DND-41 (cell line): ENCODE results near the gene WFIKKN2.

Source experiments
- ATAC-seq: fragments of 200-7000 bp; cut with Tn5 transposase; 3 replicates; pipeline ENCODE4 v1.9.1; 2021; ENCODE audit warnings: low read depth; ENCODE audit not compliant: insufficient read depth
- DNase-seq: peaks from one replicate; pipeline ENCODE4 v3.0.0-alpha.2; 2020
- H2AFZ ChIP-seq: 2 replicates; pipeline ENCODE4 v1.6.0; 2012; ENCODE audit warnings: low read depth, low read length
- H3K27ac ChIP-seq: 2 replicates; pipeline ENCODE4 v1.5.1; 2012; ENCODE audit warnings: low read length, inconsistent platforms
- H3K27me3 ChIP-seq: fragments of 200-600 bp; sonication (generic); 2 replicates; pipeline ENCODE4 v1.6.0; 2012; ENCODE audit warnings: low read length, mild to moderate bottlenecking, inconsistent platforms; ENCODE audit not compliant: insufficient read depth, poor library complexity
- H3K36me3 ChIP-seq: 2 replicates; pipeline ENCODE4 v1.5.1; 2012; ENCODE audit warnings: low read length, inconsistent platforms; ENCODE audit not compliant: insufficient read depth
- H3K4me1 ChIP-seq: 2 replicates; pipeline ENCODE4 v1.5.1; 2012; ENCODE audit warnings: mild to moderate bottlenecking, low read length; ENCODE audit not compliant: insufficient read depth
- H3K4me2 ChIP-seq: 2 replicates; pipeline ENCODE4 v1.6.0; 2012; ENCODE audit warnings: mild to moderate bottlenecking, moderate library complexity, low read length, inconsistent platforms; ENCODE audit not compliant: insufficient read depth
- H3K4me3 ChIP-seq, 2 experiments: fragments of 200-600 bp in 1 of 2; shearing (Covaris generic) in 1 of 2; 2 replicates each; pipeline ENCODE4 v1.5.1; 2012 to 2016; ENCODE audit warnings: inconsistent platforms in 2 of 2, low read length in 2 of 2, mild to moderate bottlenecking in 2 of 2, low read depth in 1 of 2, moderate library complexity in 1 of 2
- H3K79me2 ChIP-seq: 2 replicates; pipeline ENCODE4 v1.6.0; 2012; ENCODE audit warnings: low read length, inconsistent platforms; ENCODE audit not compliant: insufficient read depth
- H3K9ac ChIP-seq: 2 replicates; pipeline ENCODE4 v1.6.0; 2012; ENCODE audit warnings: low read depth, mild to moderate bottlenecking, inconsistent platforms, low read length, moderate library complexity
- H3K9me3 ChIP-seq: 2 replicates; pipeline ENCODE4 v1.5.1; 2012; ENCODE audit warnings: low read length, moderate library complexity, mild to moderate bottlenecking, inconsistent platforms; ENCODE audit not compliant: insufficient read depth, severe bottlenecking
- H4K20me1 ChIP-seq: 2 replicates; pipeline ENCODE4 v1.6.0; 2012; ENCODE audit warnings: low read length; ENCODE audit not compliant: insufficient read depth
- EZH2 ChIP-seq: IDR thresholded peaks from 3 replicates; pipeline ENCODE4 v1.6.1; 2012; ENCODE audit warnings: borderline replicate concordance, low read depth, mild to moderate bottlenecking, moderate library complexity, low read length, inconsistent platforms; ENCODE audit not compliant: severe bottlenecking
- TF ChIP-seq, protein P1 (sequence below): IDR thresholded peaks from 2 replicates; pipeline ENCODE4 v1.5.1; 2012; ENCODE audit warnings: borderline replicate concordance, low read length, moderate library complexity, mild to moderate bottlenecking; ENCODE audit not compliant: poor library complexity, severe bottlenecking; ENCODE audit errors: extremely low read depth

WFIKKN2 gene

GRCh38 chr17:50816271-50816670, 19.1 kb upstream of the WFIKKN2 start:
- Histone ChIP-seq H3K4me2 (no peak overlapping the region), H3K36me3 (no peaks in the 10 kb centered on the region), H3K27ac (no peak overlapping the region), H3K27me3 (peaks cover 3% of the 10 kb centered on the region), H3K9me3 (no peaks in the 10 kb centered on the region), H3K4me3 (no peak overlapping the region), H3K4me1 (no peaks in the 10 kb centered on the region), H3K9ac (no peak overlapping the region), H3K79me2 (no peaks in the 10 kb centered on the region), H4K20me1 (no peaks in the 10 kb centered on the region), H2AFZ (no peak overlapping the region)
- ATAC-seq (no peak), DNase-seq (no peak)
- no peak for TF ChIP-seq EZH2
- TF ChIP-seq, protein P1, sequence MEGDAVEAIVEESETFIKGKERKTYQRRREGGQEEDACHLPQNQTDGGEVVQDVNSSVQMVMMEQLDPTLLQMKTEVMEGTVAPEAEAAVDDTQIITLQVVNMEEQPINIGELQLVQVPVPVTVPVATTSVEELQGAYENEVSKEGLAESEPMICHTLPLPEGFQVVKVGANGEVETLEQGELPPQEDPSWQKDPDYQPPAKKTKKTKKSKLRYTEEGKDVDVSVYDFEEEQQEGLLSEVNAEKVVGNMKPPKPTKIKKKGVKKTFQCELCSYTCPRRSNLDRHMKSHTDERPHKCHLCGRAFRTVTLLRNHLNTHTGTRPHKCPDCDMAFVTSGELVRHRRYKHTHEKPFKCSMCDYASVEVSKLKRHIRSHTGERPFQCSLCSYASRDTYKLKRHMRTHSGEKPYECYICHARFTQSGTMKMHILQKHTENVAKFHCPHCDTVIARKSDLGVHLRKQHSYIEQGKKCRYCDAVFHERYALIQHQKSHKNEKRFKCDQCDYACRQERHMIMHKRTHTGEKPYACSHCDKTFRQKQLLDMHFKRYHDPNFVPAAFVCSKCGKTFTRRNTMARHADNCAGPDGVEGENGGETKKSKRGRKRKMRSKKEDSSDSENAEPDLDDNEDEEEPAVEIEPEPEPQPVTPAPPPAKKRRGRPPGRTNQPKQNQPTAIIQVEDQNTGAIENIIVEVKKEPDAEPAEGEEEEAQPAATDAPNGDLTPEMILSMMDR: no peak

DNA sequence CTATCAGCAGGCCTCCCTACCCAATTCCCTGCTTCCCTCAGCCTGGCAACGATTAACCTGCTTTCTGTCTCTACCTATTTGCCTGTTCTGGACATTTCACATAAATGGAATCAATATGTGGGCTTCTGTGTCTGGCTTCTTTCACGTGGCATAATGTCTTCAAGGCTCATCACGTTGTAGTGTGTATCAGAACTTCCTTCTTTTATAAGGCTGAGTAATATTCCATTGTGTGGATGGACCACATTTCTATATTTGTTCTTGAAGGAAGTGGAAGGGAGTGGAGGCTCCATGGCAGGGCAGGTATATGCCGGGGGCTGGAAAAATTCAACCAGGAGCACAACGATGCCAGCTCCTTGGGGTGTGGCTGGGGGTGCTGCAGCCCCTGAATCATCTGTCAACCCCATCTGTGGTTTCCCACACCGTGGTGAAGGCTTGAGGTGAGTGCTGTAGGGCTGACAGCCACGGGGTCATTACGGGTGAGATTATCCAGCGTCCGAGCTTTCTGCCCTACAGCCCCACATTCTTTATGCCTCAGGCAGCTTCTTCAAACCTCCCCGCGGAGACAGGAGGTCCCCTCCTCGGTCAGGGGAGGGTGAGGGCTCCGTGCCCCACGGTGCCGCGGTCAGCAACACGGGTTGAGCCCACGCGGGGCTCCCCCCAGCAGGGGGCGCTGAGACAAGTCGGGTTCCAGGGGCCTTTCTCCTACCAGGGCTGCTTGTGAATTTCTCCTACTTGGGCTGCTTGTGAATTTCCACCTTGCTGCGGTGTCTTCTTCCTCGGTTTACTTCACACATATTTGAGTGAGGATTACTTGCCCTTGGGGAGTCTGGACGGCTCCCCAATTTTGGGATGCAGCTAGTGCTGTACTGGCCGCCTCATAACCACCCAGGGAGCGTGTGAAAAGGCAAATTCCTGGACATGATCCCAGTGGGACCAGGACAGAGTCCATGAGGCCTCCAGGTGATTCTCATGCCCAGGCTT, 18.3 kb upstream of the WFIKKN2 start:
- Histone ChIP-seq H2AFZ (no peak overlapping the region), H3K4me1 (no peaks in the 10 kb centered on the region), H4K20me1 (no peaks in the 10 kb centered on the region), H3K36me3 (no peaks in the 10 kb centered on the region), H3K79me2 (no peaks in the 10 kb centered on the region), H3K4me3 (no peak overlapping the region), H3K9me3 (no peaks in the 10 kb centered on the region), H3K27me3 (peaks cover 3% of the 10 kb centered on the region), H3K4me2 (no peak overlapping the region), H3K27ac (no peak overlapping the region), H3K9ac (no peak overlapping the region)
- peak; percentile 43 for DNase-seq
- ATAC-seq: peak; percentile 77
- TF ChIP-seq, protein P1: peak; percentile 78
- no peak for TF ChIP-seq EZH2

GRCh38 chr17:50817838-50818237, 17.5 kb upstream of the WFIKKN2 start:
- Histone ChIP-seq H3K9me3 (no peaks in the 10 kb centered on the region), H3K4me3 (no peak overlapping the region), H3K36me3 (no peaks in the 10 kb centered on the region), H3K4me1 (no peaks in the 10 kb centered on the region), H3K79me2 (no peaks in the 10 kb centered on the region), H2AFZ (no peak overlapping the region), H3K27me3 (peaks cover 3% of the 10 kb centered on the region), H3K27ac (no peak overlapping the region), H3K4me2 (no peak overlapping the region), H3K9ac (no peak overlapping the region), H4K20me1 (no peaks in the 10 kb centered on the region)
- DNase-seq (no peak), ATAC-seq (no peak)
- TF ChIP-seq EZH2: no peak
- TF ChIP-seq, protein P1: no peak
